Ureter (tissue), 1 donor: ENCODE measurements around the gene PSMG2. TPM values are rescaled to one million over a fixed set of nuclear protein-coding genes. Genes with fewer than 3 reads are reported as not detected.
"Not testable (repeated sequence)": the region's sequence is repeated elsewhere in the genome, so short reads cannot be mapped to it uniquely, and the experiment has no call there.

ENCODE experiments used
- DNase-seq: peaks from one replicate; pipeline ENCODE4 v3.0.0-alpha.2; 2020; ENCODE audit warnings: low spot score
- total RNA-seq: library from RNA; stranded (reverse); gene quantifications from one replicate; pipeline ENCODE4 v1.2.4, GENCODE V29; 2023
- donor health status: DM: yes; HTN: yes; CAD: no.

PSMG2 gene
- total RNA-seq, 1 donor from 2014 or later = 70.8 TPM

- no peak for DNase-seq
These were observed 19.9 kb downstream of the PSMG2 start for GRCh38 chr18:12722731-12723130.

DNA sequence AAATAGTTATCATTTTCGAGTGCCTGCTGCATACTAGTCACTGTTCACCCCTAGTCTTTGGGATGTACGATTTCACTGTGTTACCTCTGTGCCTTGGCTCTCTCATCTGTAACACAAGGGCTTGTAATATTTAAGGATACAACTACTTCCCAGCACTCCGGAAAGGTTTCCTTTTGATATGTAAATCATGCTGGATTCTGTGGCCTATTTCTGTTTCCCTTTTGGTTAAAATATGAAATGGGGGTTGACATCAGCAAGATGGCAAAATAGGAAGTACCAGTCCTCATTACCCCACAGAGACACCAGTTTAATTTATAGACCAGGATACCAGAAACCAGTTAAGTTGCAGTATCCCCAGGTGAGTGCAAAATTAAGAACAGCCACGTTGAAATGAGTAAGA lies 23.5 kb downstream of the PSMG2 start:
- DNase-seq = no peak

DNA sequence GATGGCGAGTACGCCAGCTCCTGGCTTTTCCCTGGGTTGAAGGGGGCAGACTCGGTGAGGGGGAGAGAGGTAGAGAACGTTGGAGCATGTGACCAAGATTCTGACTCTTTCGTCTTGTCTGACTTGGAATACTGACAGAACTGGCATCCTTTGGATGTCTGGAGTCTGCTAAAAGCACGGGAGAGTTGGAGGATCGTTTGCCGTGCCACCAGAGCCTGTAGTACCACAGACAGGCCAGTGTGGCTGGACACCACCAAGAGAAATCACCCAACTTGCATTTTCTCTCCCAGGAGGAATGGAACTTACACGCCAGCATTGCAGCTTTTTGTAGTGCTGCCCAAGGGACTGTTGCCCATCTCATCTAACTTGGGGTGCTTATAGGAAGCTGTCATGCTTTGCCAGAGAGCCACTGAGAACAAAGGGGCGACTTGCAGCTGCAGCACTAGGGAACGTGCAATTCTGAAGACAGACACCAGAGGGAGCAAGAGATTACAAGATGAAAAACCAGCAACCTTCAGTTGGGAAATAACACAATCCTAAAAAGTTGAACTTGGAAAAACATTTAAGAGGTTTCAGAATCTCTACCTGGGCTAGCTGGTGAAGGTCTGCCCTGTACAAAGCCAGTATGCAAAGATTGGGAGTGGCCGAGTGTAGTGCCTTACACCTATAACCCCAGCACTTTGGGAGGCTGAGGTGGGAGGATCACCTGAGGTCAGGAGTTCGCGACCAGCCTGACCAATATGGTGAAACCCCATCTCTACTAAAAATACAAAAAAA lies 24.1 kb downstream of the PSMG2 start:
- DNase-seq = peak; percentile 59

DNA sequence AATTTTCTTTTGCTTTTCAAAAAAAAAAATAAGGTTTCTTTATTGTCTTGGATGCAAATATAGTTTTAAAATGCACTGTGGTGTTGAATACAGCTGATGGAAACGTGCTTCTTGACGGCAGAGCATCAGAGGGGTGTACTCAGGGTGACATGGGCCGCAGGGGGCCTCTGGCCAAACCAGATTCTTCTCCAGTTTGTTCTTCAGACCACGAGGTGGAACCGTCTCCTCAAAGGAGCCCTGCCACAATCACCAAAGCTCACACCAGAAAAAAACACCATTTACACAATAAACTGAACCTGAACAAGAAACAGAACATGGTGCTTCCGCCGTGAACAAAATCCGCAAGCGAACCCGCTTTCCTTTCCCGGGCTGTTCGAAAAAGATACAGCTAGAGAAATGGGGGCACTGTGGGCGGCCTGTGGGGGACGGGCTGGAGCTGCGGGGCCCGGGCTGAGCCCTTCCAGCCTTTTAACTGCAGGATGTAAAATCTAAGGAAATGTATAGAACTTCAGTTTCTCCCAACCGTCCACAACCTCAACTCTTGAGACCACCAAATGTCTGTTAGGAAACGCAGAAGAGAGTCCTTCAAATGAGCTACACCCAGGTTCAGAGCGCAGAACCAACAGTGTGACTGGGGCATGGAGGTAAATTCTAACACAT lies 34.5 kb downstream of the PSMG2 start:
- DNase-seq = no peak

DNA sequence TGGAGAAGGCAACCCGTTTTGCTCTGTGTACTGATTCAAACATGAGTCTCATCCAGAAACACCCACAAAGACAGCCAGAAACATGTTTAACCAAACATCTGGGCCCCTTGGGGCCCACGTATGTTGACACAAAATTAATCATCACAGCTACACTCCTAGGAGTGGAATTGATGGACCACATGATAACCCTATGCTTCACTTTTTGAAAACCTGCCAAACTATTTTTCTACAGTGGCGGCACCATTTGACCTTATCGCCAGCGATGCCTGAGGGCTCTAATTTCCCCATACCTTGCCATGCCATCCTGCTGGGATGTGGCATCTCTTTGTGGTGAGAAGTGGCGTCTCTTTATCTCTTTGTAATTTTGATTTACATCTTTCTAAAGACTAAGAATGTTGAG lies 38.5 kb downstream of the PSMG2 start:
- peak; percentile 46 for DNase-seq

GRCh38 chr18:12742453-12742852 lies 39.6 kb downstream of the PSMG2 start:
- DNase-seq = no peak

GRCh38 chr18:12744103-12744502 lies 41.3 kb downstream of the PSMG2 start:
- DNase-seq = no peak

DNA sequence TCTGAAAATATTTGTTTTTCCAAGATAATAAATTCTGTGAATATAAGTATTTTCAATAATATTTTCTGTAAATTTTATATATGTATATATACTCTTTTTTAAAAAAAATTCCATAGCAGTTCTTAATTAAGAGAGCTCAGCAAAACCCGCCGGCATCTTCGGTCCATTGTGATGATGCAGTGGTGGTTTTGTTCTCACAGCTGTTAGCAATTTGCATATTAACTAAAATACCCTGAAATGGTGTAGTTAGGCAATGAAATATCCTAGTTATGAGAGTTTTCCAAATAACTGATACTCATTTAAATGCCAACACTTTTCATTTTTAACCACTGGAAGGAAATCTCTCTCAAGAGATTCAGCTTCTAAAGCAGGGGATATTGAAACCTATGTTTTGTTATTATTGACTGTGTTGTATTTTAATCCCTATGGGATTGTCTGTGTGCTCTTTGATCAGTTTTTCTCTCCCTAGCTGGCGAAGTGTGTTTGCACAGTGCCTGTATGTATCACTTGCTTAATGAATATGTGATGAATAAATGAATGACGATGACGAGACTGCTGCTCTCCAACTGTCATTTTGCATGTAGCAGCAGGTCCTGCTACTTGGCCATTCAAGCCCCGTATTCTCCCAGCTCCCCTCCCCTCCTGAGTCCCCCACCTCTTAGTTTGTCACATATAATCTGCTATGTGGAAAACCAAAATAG lies 42.4 kb downstream of the PSMG2 start:
- DNase-seq = no peak

- DNase-seq = no peak
These were observed 44.9 kb downstream of the PSMG2 start for GRCh38 chr18:12747530-12748315.

- DNase-seq = no peak
These were observed 45.8 kb downstream of the PSMG2 start for GRCh38 chr18:12748671-12749070.

DNA sequence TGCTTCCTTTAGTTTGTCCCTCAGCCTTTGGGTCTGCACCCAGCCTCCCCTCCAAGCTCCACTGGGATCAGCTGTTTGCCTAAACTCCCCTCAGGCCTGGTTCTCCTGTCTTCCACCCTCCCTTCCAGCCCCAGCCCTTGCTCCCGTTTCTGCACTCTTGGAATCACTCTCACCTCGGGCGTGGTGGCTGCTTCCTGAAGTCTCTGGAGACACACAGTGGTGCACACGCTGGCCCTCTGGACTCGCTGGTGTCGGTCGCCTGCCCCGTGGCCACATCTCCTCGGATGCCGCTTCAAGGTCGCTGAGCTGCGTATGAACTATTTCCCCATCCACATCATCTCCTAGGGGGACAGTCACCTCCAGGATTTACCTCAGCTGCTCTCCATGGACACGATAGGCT lies 46.3 kb downstream of the PSMG2 start:
- DNase-seq = no peak

DNA sequence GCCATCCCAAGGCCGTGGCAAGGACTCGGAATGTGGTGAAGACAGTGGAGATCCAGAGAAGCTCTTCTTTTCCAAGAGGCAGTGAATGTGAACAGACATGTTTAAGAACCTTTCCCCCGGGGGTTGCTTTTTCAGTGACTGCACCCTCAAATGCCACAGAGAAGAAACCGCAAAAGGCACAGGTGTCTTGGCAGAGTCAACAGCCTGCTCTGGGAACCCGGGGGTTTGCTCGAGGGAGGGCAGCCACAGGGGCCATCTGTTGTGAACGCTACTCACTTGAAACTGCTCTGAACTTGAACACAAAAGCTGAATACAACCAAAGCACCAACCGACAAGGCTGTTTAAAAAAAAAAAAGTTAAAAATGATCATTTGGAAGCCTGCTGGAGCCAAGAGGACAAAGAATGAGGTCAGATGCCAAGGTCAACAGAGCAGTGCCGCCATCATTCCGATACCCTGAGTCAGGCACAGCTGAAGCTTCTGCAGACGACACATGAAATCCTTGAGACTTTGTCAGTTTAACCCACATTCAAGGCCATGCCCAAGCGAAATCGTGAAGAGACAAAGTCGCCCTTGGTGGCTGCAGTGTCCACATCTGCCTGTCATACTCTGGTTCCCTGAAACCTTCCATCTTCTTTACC lies 47.4 kb downstream of the PSMG2 start:
- no peak for DNase-seq

DNA sequence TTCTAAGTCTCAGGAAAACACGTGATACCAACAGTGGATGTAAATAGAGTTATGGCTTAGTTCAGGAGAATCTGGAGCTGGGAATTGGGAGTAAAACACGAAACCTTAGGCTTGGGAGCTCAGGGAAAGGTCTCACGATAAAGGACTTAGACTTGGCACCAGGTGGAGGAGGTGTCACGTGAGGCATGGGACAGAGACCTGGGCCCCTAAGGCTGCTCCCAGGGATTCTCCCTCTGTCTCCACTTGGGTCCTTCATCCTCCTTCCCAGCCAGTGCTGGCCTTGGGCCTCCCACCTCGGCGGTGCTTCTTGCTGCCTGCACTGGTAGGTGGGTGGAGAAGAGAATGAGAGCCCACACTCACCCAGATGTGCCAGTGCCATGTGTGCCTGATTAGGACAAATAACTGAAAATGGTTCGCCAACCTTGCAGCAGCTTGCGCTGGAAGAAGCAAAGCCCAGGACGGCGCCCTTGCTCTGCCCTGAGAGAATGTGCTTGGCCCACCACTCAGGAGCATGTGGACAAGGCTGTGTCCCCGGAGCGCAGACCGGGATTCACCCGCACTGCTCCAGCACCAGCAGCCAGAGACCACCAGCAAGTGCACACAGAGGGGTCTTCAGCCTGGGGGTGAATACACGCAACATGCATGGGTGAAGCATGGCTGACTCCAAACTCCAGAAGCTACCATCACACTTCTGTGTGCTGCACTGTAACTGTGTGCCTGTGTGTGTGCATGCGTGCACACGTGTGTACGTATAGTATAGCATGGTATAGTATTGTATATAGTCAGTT lies 48.1 kb downstream of the PSMG2 start:
- no peak for DNase-seq

DNA sequence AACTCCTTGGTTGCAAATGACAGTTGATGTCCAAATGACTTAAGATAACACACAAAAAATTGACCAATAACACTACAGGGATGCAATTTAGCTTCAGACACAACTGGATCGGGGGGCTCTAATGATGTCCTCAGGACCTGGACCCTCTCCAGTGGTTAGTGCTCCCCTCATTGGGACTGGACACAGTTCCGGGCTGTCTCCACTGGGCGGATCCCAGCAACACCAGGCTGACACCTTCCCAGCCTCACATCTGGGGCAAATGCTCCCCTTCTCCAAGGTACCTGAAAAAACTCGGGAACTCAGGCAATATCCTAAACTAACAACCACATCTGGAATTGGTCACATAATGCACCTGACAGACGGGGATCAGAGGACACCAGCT lies 48.7 kb downstream of the PSMG2 start:
- DNase-seq = no peak

- DNase-seq = no peak
These were observed 49.0 kb downstream of the PSMG2 start for GRCh38 chr18:12751891-12752290.

GRCh38 chr18:12754511-12754910 lies 51.7 kb downstream of the PSMG2 start:
- DNase-seq = no peak

DNA sequence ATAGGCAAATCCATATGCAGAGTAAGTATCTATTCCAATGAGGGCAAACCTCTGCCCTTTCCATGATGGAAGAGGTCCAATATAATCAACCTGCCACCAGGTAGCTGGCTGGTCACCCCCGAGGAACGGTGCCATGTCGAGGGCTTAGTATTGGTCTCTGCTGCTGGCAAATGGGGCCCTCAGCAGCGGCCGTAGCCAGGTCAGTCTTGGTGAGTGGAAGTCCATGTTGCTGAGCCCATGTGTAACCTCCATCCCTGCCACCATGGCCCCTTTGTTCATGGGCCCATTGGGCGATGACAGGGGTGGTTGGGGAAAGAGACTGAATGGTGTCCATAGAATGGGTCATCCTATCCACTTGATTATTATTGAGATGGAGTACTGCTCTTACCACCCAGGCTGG lies 52.8 kb downstream of the PSMG2 start:
- not testable (repeated sequence) for DNase-seq

DNA sequence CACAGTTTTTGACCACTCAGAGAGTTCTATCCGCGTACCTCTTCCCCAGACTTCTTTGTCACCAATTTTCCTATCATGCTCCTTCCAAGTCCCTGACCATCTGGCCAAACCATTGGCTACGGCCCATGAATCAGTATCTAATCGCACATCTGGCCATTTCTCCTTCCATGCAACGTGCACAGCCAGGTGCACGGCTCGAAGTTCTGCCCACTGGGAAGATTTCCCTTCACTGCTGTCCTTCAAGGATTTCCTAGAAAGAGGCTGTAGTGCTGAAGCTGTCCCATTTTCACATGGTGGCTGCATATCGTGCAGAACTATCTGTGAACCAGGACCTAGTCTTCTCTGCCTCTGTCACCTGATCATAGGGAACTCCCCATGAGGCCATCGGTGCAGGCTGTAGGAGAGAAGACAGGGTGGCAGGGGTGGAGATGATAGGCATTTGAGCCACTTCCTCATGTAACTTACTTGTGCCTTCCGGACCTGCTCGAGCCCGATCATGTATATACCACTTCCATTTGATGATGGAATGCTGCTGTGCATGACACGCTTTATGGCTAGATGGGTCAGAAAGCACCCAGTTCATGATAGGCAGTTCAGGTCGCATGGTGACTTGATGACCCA lies 53.9 kb downstream of the PSMG2 start:
- DNase-seq = not testable (repeated sequence)

- DNase-seq = not testable (repeated sequence)
These were observed 55.7 kb downstream of the PSMG2 start for GRCh38 chr18:12758566-12758965.

DNA sequence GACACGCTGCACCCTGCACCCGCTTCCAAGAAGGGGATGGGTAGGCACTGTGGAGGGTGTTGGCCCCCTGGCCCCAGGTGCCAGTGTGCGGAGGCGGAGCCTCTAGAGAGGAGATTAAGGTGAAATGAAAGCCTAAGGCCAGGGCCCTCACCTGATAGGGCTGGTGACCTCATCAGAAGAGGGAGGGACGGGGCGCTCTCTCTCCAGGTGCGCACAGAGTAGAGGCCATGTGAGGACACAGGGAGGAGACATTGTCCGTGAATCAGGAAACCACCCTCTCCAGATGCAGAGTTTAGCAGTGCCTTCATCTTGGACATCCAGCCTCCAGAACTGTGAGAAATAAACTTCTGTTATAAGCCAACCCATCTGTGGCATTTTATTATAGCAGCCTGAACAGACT lies 62.3 kb downstream of the PSMG2 start:
- DNase-seq = no peak
